GM12878 (cell line): ENCODE results near the gene CHPT1. TPM values are rescaled to one million over a fixed set of nuclear protein-coding genes. Genes with fewer than 3 reads are reported as not detected.

ENCODE experiments used
- ATAC-seq: fragments of 200-7000 bp; cut with Tn5 transposase; 3 replicates; pipeline ENCODE4 v1.9.1; 2020; ENCODE audit warnings: mild to moderate bottlenecking, moderate library complexity
- BruUV-seq: library from RNA; stranded (reverse); fragments of 400-500 nt; replicated peaks from 2 replicates; lab custom pipeline; 2021; lab: Mats Ljungman, UMichigan
- CTCF ChIA-PET: fragments of 300-600 bp; sonication (Branson Sonifier 250); formaldehyde crosslinking; extraction: SDS; loops from one replicate; lab custom pipeline; 2021; ENCODE audit warnings: inconsistent platforms; lab: Yijun Ruan, JAX
- POLR2A ChIA-PET: fragments of 350-600 bp; formaldehyde crosslinking; extraction: SDS; loops from one replicate; lab custom pipeline; 2021; ENCODE audit warnings: inconsistent platforms; lab: Charles Lee
- RAD21 ChIA-PET: fragments of 300-600 bp; sonication (Branson Sonifier 250); formaldehyde crosslinking; loops from one replicate; lab custom pipeline; 2023; ENCODE audit warnings: antibody characterized with exemption; ENCODE audit not compliant: unreplicated experiment; lab: Charles Lee
- SMC1A ChIA-PET: fragments of 300-600 bp; sonication (Branson Sonifier 250); formaldehyde crosslinking; loops from one replicate; lab custom pipeline; 2023; ENCODE audit not compliant: unreplicated experiment, uncharacterized antibody; lab: Charles Lee
- DNase-seq: peaks from one replicate; pipeline ENCODE4 v3.0.0-alpha.2; 2011; ENCODE audit warnings: low read depth, low spot score
- FAIRE-seq: peaks from 3 replicates; lab custom pipeline; 2011; peaks lifted over from hg19 to GRCh38; lab: Jason Lieb, UNC
- H2AFZ ChIP-seq: 2 replicates; pipeline ENCODE4 v1.6.0; 2011; ENCODE audit warnings: low read depth, low read length, control low read depth; ENCODE audit not compliant: control insufficient read depth
- H3K27ac ChIP-seq: 2 replicates; pipeline ENCODE4 v1.5.1; 2011; ENCODE audit warnings: control low read depth; ENCODE audit not compliant: control insufficient read depth, insufficient read depth
- H3K27me3 ChIP-seq, 2 experiments: replicated peaks in 1 of 2; 2 replicates each; pipeline versions ENCODE4 v1.6.0 to v1.6.1; 2011; ENCODE audit warnings: low read length in 1 of 2; ENCODE audit not compliant: control insufficient read depth in 2 of 2, insufficient read depth in 2 of 2
- H3K36me3 ChIP-seq, 2 experiments: 2 replicates each; pipeline ENCODE4 v1.5.1; 2011; ENCODE audit warnings: low read length in 1 of 2; ENCODE audit not compliant: control insufficient read depth in 2 of 2, insufficient read depth in 2 of 2
- H3K4me1 ChIP-seq: 2 replicates; pipeline ENCODE4 v1.6.1; 2011; ENCODE audit warnings: mild to moderate bottlenecking, low read length, moderate library complexity, mixed read lengths; ENCODE audit not compliant: control insufficient read depth, insufficient read depth
- H3K4me2 ChIP-seq: 2 replicates; pipeline ENCODE4 v1.6.0; 2011; ENCODE audit warnings: control low read depth; ENCODE audit not compliant: control insufficient read depth, insufficient read depth
- H3K4me3 ChIP-seq: fragments of 200-600 bp; sonication (generic); 2 replicates; pipeline ENCODE4 v1.5.1; 2016
- H3K79me2 ChIP-seq: 2 replicates; pipeline ENCODE4 v1.6.0; 2011; ENCODE audit warnings: low read length; ENCODE audit not compliant: control insufficient read depth, insufficient read depth
- H3K9ac ChIP-seq: 2 replicates; pipeline ENCODE4 v1.8.0; 2011; ENCODE audit warnings: low read length, control low read depth, mixed read lengths; ENCODE audit not compliant: control insufficient read depth, insufficient read depth
- H3K9me3 ChIP-seq: replicated peaks from 3 replicates; pipeline ENCODE4 v1.5.1; 2011; ENCODE audit warnings: mild to moderate bottlenecking, low read length; ENCODE audit not compliant: control insufficient read depth, insufficient read depth
- H4K20me1 ChIP-seq: 2 replicates; pipeline ENCODE4 v1.6.0; 2011; ENCODE audit not compliant: control insufficient read depth, insufficient read depth
- NBN ChIP-seq: fragments of 450-650 bp; IDR thresholded peaks from 2 replicates; pipeline ENCODE4 v1.6.1; 2016
- NFYB ChIP-seq: IDR thresholded peaks from 2 replicates; pipeline ENCODE4 v1.6.1; 2011; ENCODE audit warnings: low read depth, mild to moderate bottlenecking, low read length, improper control_type of control experiment, moderate library complexity; ENCODE audit not compliant: insufficient read depth
- PML ChIP-seq: IDR thresholded peaks from 2 replicates; pipeline ENCODE4 v1.6.1; 2012; ENCODE audit warnings: low read length, inconsistent platforms
- TARDBP ChIP-seq: IDR thresholded peaks from 2 replicates; pipeline ENCODE4 v1.6.1; 2016; ENCODE audit warnings: borderline replicate concordance
- ZBED1 ChIP-seq: IDR thresholded peaks from 2 replicates; pipeline ENCODE4 v1.6.1; 2016; ENCODE audit warnings: borderline replicate concordance
- ZNF384 ChIP-seq: IDR thresholded peaks from 2 replicates; pipeline ENCODE4 v1.6.1; 2012; ENCODE audit warnings: low read depth, mild to moderate bottlenecking, low read length, improper control_type of control experiment, borderline replicate concordance
- WGBS: methylation state at CpG from one replicate; pipeline ENCODE4 v1.1.6; 2016; ENCODE audit warnings: low lambda C conversion rate; ENCODE audit not compliant: insufficient replicate concordance, insufficient coverage; ENCODE audit errors: missing lambda C conversion rate; 5-methylcytosine and 5-hydroxymethylcytosine counted together
- in situ Hi-C: fragments of 300-500 bp; cut with MboI; formaldehyde crosslinking; loops from 9 replicates; pipeline ENCODE4 v1.14.3; 2018; ENCODE audit warnings: mixed read lengths
- intact Hi-C: fragments of 100-400 bp; cut with micrococcal nuclease; formaldehyde crosslinking; loops from one replicate; pipeline ENCODE4 v1.14.2; 2022; ENCODE audit not compliant: unreplicated experiment
- polyA plus RNA-seq, 11 experiments: library from polyadenylated mRNA; depleted of rRNA in 4 of 11; unstranded in 6 of 11; stranded (reverse) in 5 of 11; fragments of >200 nt; fragmentation: Nextera tagmentation in 4 of 11; fragmentation: Illumina TruSeq in 1 of 11; extraction: Ambion mirVana in 4 of 11; extraction: Trizol in 1 of 11; gene quantifications; 1 replicate in 1 of 11; 2 replicates in 10 of 11; pipeline versions ENCODE4 v1.2.1 to v1.2.3, GENCODE V29; 2011 to 2016; ENCODE audit warnings: inconsistent platforms in 2 of 11, missing spikeins in 2 of 11, low read depth in 1 of 11
- total RNA-seq, 4 experiments: library from RNA; depleted of rRNA in 3 of 4; stranded (reverse); fragments of >200 nt in 3 of 4; fragmentation: Illumina TruSeq in 1 of 4; extraction: Trizol in 1 of 4; gene quantifications; 2 replicates each; pipeline versions ENCODE4 v1.2.1 to v1.2.3, GENCODE V29; 2013 to 2021
- TF ChIP-seq, protein P1 (sequence below): IDR thresholded peaks from 2 replicates; pipeline ENCODE4 v1.6.1; 2012; ENCODE audit warnings: low read depth, low read length, improper control_type of control experiment
- TF ChIP-seq, protein P2 (sequence below): fragments of 450-650 bp; IDR thresholded peaks from 2 replicates; pipeline ENCODE4 v1.6.1; 2016; ENCODE audit warnings: mild to moderate bottlenecking
- TF ChIP-seq, protein P3 (sequence below): fragments of 450-650 bp; IDR thresholded peaks from 2 replicates; pipeline ENCODE4 v1.6.1; 2017; ENCODE audit warnings: antibody characterized with exemption, mild to moderate bottlenecking, moderate library complexity

Gene CHPT1
- total and polyA plus RNA-seq, 10 of the 15 experiments (the other 5 are each of a cell fraction or from before 2014, with no cell fraction given) = 0.85 to 10.2 (median 3.9) TPM

DNA sequence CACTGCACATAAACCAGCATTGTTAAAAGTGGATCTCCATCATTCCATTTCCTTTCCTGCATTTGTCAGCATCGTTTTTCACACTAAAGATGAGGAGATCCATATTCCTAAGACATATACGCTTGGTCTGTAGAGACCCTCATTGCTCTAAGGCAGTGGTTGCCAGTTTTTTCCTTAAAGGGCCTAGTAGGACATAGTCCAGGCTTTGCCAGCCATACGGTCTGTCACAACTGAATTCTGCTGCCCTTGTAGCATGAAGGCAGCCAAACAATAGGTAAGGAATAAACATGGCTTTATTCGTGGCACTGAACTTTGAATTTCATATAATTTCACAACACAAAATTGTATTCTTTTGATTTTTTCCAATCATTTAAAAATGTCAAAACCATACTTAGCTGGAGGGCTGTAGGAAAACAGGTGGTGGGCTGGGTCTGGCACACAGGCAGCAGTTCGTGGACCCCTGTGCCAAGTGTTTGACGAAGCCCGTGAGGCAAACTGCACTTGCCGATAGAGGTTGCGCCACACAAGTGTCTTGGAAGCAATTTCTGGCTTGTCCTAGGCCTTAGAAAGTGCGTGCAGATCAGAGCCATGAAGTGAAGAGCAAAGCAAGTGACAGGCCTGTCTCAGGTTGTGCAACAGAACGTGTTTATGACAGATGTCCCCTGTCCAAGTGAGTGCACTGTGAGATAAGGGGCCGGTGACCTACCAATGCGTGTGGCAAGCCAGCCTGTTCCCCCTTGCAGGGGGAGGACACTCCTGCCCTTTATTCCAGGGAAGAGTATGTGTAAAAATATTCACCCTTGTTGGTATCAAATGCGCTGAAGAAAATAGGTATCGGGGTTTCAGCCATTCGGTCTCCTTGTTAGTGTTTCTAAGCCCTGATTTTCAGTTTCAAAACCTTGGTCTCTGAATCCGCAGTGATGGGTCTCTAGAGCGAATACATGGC is 916 bp upstream of the CHPT1 start:
- peak; percentile 64 for FAIRE-seq
- peak overlapping the region; percentile 58; the same call in 1 of the 2 replicates for H3K9ac ChIP-seq

More for the DNA sequence above, 916 bp upstream of the CHPT1 start:
- DNase-seq = no peak
- TF ChIP-seq, protein P1, sequence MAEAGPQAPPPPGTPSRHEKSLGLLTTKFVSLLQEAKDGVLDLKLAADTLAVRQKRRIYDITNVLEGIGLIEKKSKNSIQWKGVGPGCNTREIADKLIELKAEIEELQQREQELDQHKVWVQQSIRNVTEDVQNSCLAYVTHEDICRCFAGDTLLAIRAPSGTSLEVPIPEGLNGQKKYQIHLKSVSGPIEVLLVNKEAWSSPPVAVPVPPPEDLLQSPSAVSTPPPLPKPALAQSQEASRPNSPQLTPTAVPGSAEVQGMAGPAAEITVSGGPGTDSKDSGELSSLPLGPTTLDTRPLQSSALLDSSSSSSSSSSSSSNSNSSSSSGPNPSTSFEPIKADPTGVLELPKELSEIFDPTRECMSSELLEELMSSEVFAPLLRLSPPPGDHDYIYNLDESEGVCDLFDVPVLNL = no peak
- TF ChIP-seq NBN (no peak), PML (no peak), TARDBP (no peak), ZBED1 (no peak), NFYB (no peak), ZNF384 (no peak)
- TF ChIP-seq, protein P2, sequence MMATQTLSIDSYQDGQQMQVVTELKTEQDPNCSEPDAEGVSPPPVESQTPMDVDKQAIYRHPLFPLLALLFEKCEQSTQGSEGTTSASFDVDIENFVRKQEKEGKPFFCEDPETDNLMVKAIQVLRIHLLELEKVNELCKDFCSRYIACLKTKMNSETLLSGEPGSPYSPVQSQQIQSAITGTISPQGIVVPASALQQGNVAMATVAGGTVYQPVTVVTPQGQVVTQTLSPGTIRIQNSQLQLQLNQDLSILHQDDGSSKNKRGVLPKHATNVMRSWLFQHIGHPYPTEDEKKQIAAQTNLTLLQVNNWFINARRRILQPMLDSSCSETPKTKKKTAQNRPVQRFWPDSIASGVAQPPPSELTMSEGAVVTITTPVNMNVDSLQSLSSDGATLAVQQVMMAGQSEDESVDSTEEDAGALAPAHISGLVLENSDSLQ = no peak
- TF ChIP-seq, protein P3, sequence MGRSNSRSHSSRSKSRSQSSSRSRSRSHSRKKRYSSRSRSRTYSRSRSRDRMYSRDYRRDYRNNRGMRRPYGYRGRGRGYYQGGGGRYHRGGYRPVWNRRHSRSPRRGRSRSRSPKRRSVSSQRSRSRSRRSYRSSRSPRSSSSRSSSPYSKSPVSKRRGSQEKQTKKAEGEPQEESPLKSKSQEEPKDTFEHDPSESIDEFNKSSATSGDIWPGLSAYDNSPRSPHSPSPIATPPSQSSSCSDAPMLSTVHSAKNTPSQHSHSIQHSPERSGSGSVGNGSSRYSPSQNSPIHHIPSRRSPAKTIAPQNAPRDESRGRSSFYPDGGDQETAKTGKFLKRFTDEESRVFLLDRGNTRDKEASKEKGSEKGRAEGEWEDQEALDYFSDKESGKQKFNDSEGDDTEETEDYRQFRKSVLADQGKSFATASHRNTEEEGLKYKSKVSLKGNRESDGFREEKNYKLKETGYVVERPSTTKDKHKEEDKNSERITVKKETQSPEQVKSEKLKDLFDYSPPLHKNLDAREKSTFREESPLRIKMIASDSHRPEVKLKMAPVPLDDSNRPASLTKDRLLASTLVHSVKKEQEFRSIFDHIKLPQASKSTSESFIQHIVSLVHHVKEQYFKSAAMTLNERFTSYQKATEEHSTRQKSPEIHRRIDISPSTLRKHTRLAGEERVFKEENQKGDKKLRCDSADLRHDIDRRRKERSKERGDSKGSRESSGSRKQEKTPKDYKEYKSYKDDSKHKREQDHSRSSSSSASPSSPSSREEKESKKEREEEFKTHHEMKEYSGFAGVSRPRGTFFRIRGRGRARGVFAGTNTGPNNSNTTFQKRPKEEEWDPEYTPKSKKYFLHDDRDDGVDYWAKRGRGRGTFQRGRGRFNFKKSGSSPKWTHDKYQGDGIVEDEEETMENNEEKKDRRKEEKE = no peak
- TF ChIP-seq, all 136 proteins: peak for 0
- Histone ChIP-seq H3K79me2 (no peaks in the 10 kb centered on the region), H4K20me1 (no peaks in the 10 kb centered on the region), H3K4me2 (peak overlapping the region; percentile 86), H3K36me3 (no peaks in the 10 kb centered on the region), H3K27me3 (no peaks in the 10 kb centered on the region), H3K4me3 (peak overlapping the region; percentile 81), H3K4me1 (peaks cover 4% of the 10 kb centered on the region), H2AFZ (peak overlapping the region; percentile 97), H3K9me3 (no peaks in the 10 kb centered on the region), H3K27ac (no peak overlapping the region; the same call in 1 of the 2 replicates)
- in situ Hi-C loops (no loop called here), intact Hi-C loops (loop anchor here (10.0 kb wide), 1 partner anchor 122 kb away; no protein-coding TSS in a partner anchor)
- ChIA-PET POLR2A (no interaction called here), RAD21 (no interaction called here), CTCF (no interaction called here), SMC1A (interaction anchor here (1.2 kb wide), 1 partner anchor 24 kb away, joined by 7 read pairs; no protein-coding TSS in a partner anchor)
- BruUV-seq = no TSS peak
- WGBS = 52% methylated on average over 18 of the region's 18 CpGs
- no peak; the same call in 2 of the 3 replicates for ATAC-seq
